AG04449 (cell line): ENCODE data around the gene TJP2.

Experiments
- CTCF ChIA-PET: fragments of 350-600 bp; formaldehyde crosslinking; extraction: SDS; loops from one replicate; lab custom pipeline; 2021; ENCODE audit warnings: antibody characterized with exemption; lab: Yijun Ruan, JAX
- POLR2A ChIA-PET: fragments of 400-600, 350-600 bp; formaldehyde crosslinking; extraction: SDS; loops from one replicate; lab custom pipeline; 2020; ENCODE audit warnings: antibody characterized with exemption, inconsistent platforms; lab: Yijun Ruan, JAX
- DNase-seq: peaks from one replicate; pipeline ENCODE4 v3.0.0-alpha.2; 2010; ENCODE audit warnings: low read depth, low spot score
- H3K4me3 ChIP-seq: 2 replicates; pipeline ENCODE4 v1.5.1; 2011; ENCODE audit warnings: low read depth, mild to moderate bottlenecking, control low read depth, low read length
- CTCF ChIP-seq: IDR thresholded peaks from one replicate; pipeline ENCODE4 v1.5.1; 2011; ENCODE audit warnings: mild to moderate bottlenecking, moderate library complexity, low read length, control low read depth, inconsistent platforms; ENCODE audit not compliant: insufficient read depth; ENCODE audit errors: missing control alignments

Gene TJP2

DNA sequence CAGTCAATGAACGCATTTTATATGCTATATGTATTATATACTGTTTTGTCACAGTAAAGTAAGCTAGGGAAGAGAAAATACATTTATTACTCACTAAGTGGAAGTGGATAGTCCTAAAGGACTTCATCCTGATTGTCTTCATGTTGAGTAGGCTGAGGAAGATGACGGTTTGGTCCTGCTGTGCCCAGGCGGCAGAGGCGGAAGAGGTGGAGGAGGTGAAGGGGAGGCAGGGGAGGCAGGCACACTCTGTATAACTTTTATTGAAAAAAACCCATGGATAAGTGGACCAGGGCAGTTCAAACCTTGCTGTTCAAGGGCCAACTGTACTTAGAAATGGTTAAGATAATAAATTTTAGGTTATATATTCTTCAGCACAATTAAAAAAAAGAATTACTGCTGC lies 28.5 kb downstream of the TJP2 start:
- ChIA-PET POLR2A (no interaction called here), CTCF (interaction anchor here (0.8 to 6.8 kb wide), 6 partner anchors 9 to 167 kb away, joined by 3 to 76 read pairs (median 6); partner anchors contain the start of gene FXN)
- no peak overlapping the region for H3K4me3 ChIP-seq
- no peak for DNase-seq
- no peak for TF ChIP-seq CTCF

GRCh38 chr9:69204326-69204725 lies 30.2 kb downstream of the TJP2 start:
- H3K4me3 ChIP-seq: no peak overlapping the region
- ChIA-PET POLR2A (no interaction called here), CTCF (interaction anchor here (1.1 to 2.7 kb wide), 5 partner anchors 9 to 169 kb away, joined by 3 to 10 read pairs (median 7); partner anchors contain the start of gene FXN)
- DNase-seq: no peak
- TF ChIP-seq CTCF: no peak

GRCh38 chr9:69204849-69205248 lies 30.8 kb downstream of the TJP2 start:
- ChIA-PET POLR2A (no interaction called here), CTCF (interaction anchor here (0.8 to 2.7 kb wide), 5 partner anchors 9 to 170 kb away, joined by 3 to 10 read pairs (median 4); partner anchors contain the start of gene FXN)
- no peak for DNase-seq
- no peak for TF ChIP-seq CTCF
- no peak overlapping the region for H3K4me3 ChIP-seq

DNA sequence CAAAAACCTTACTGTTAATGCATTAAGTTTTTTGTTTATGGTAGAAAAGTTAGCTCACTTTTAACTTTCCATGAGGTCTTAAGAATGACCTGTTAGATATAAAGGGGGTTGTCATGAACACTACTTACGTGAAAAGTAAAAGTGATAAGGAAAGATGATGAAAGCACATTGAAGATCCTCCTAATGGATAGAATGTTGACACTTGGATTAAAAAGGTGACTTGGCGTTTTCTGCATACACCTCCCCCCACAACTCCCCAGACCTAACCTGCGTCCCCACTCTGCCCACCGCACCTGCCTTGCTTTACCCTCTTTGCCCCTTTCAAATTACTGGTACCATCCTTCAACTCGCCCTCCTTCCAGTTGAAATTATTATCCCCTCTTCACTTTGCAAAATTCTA lies 32.0 kb downstream of the TJP2 start:
- DNase-seq: no peak
- no peak for TF ChIP-seq CTCF
- CTCF ChIA-PET: interaction anchor here (2.7 kb wide), 1 partner anchor 10 kb away, joined by 10 read pairs; no protein-coding TSS in a partner anchor
- POLR2A ChIA-PET: no interaction called here
- no peak overlapping the region for H3K4me3 ChIP-seq

DNA sequence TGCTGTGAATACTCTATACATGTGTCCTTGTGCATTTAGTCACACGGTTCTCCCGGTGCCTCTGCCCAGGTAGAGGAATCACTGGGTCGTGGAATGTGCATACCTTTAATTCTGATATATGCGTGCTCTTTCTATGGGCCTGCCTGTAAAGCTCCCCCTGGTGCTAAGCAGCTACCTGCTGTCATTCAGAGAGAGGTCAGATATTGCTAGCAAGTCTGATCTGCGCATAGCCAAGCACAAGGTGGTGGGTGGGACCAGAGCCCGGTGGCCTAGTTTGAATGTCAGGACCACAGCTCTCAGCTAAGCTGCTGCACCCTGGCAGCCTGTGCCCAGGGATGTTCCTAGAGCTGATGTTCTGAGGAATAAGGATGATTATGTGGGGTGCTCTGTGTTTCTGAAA lies 33.4 kb downstream of the TJP2 start:
- no peak for TF ChIP-seq CTCF
- DNase-seq: no peak
- ChIA-PET CTCF (interaction anchor here (1.0 to 2.9 kb wide), 5 partner anchors 8 to 153 kb away, joined by 3 to 18 read pairs (median 8); no protein-coding TSS in a partner anchor), POLR2A (no interaction called here)
- no peak overlapping the region for H3K4me3 ChIP-seq

- no peak for DNase-seq
- CTCF ChIA-PET: interaction anchor here (2.5 to 4.6 kb wide), 2 partner anchors 12 to 16 kb away, joined by 5 to 31 read pairs; no protein-coding TSS in a partner anchor
These were observed 37.5 kb downstream of the TJP2 start for GRCh38 chr9:69211424-69212036.

More at GRCh38 chr9:69211424-69212036, 37.5 kb downstream of the TJP2 start:
- POLR2A ChIA-PET: no interaction called here
- TF ChIP-seq CTCF: no peak
- H3K4me3 ChIP-seq: no peak overlapping the region
